ENCODE measurements around the gene ZNF649. TPM values are rescaled to one million over a fixed set of nuclear protein-coding genes. Genes with fewer than 3 reads are reported as not detected.

The ZNF649 gene
- total and polyA plus RNA-seq, 12 donors: 2.3 to 10.9 (median 8.1) TPM

GRCh38 chr19:51926784-51927741 lies 22.2 kb upstream of the ZNF649 start, which contains the start of gene ZNF613:
Gene ZNF613 (plus strand): TSS chr19:51927472. CDS start chr19:51936221, 8,749 bp downstream.
- Histone ChIP-seq H3K4me3 (peak within 1 kb of the TSS; percentile 69 to 91 (median 80)), H3K4me1 (peaks cover 0 to 13% (median 10%) of the 10 kb centered on the region in 9 donors), H3K9me3 (peaks cover 0 to 70% (median 13%) of the 10 kb centered on the region in 11 donors), H3K27me3 (no peaks in the 10 kb centered on the region), H3K36me3 (peaks cover 0 to 27% (median 14%) of the 10 kb centered on the region in 9 donors), H3K27ac (peak within 1 kb of the TSS; percentile 81 to 96 (median 89))
- peak; percentile 96 to 99 (median 98) for ATAC-seq
- DNase-seq: peak; percentile 86 to 92
- TF ChIP-seq, protein P1, sequence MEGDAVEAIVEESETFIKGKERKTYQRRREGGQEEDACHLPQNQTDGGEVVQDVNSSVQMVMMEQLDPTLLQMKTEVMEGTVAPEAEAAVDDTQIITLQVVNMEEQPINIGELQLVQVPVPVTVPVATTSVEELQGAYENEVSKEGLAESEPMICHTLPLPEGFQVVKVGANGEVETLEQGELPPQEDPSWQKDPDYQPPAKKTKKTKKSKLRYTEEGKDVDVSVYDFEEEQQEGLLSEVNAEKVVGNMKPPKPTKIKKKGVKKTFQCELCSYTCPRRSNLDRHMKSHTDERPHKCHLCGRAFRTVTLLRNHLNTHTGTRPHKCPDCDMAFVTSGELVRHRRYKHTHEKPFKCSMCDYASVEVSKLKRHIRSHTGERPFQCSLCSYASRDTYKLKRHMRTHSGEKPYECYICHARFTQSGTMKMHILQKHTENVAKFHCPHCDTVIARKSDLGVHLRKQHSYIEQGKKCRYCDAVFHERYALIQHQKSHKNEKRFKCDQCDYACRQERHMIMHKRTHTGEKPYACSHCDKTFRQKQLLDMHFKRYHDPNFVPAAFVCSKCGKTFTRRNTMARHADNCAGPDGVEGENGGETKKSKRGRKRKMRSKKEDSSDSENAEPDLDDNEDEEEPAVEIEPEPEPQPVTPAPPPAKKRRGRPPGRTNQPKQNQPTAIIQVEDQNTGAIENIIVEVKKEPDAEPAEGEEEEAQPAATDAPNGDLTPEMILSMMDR (IDR thresholded peaks at IDR 0.05): peak in 6 of 9 donors; percentile 21 to 57 (median 36)
- intact Hi-C loops (cut with DNase I): loop anchor here in 4 of 10 donors (1.0 to 5.0 kb wide), 7 partner anchors 22 to 122 kb away; partner anchors contain the start of genes ZNF350 (in 2 of the 4), ZNF615 (in 2 of the 4), ZNF432 (in 1 of the 4) and ZNF614 (in 1 of the 4)
- 0% methylated on average over 52 of the region's 52 CpGs for WGBS, 2 donors

DNA sequence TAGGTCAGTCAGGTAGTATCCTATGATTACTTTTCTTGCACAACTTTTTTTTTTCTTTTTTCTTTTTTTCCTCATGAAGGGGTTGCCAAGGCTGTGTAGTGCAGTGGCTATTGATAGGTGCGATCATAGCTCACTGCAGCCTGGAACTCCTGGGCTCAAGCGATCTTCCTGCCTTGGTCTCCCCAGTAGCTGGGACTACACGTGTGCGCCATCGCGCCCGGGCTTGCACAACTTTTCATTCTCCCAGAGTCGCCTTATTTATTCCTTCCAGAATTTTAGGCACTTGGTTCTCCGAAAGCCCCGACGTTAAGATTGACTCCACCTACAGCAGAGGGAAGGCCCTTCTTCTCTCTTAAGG lies 21.6 kb upstream of the ZNF649 start:
- H3K36me3 ChIP-seq: peaks cover 0 to 21% (median 11%) of the 10 kb centered on the region in 9 donors
- WGBS, 2 donors: 9 to 17% methylated on average over 11 of the region's 11 CpGs
- H3K4me3 ChIP-seq: peak overlapping the region; percentile 69 to 91 (median 80)
- intact Hi-C loops (cut with DNase I): loop anchor here in 4 of 10 donors (2.0 to 5.0 kb wide), 6 partner anchors 22 to 122 kb away; partner anchors contain the start of genes ZNF350 (in 2 of the 4), ZNF615 (in 2 of the 4), ZNF432 (in 1 of the 4) and ZNF649 (in 1 of the 4)
- no peaks in the 10 kb centered on the region for H3K27me3 ChIP-seq
- H3K4me1 ChIP-seq: peaks cover 0 to 13% (median 10%) of the 10 kb centered on the region in 9 donors
- H3K27ac ChIP-seq: peak overlapping the region; percentile 81 to 96 (median 89)
- ATAC-seq (peak in 3 of 8 donors; percentile 5 to 49 (median 5)), DNase-seq (no peak)
- peaks cover 0 to 70% (median 20%) of the 10 kb centered on the region in 11 donors for H3K9me3 ChIP-seq
- TF ChIP-seq, protein P1 (IDR thresholded peaks at IDR 0.05): no peak

GRCh38 chr19:51921949-51922348 lies 17.1 kb upstream of the ZNF649 start:
- peaks cover 0 to 5% (median 0%) of the 10 kb centered on the region in 9 donors for H3K4me1 ChIP-seq
- peaks cover 0 to 94% (median 49%) of the 10 kb centered on the region in 11 donors for H3K9me3 ChIP-seq
- no peaks in the 10 kb centered on the region for H3K36me3 ChIP-seq
- TF ChIP-seq, protein P1 (IDR thresholded peaks at IDR 0.05): no peak
- WGBS, 2 donors: 91 to 93% methylated on average over 8 of the region's 8 CpGs
- no peaks in the 10 kb centered on the region for H3K27me3 ChIP-seq
- DNase-seq (no peak), ATAC-seq (no peak)
- intact Hi-C loops (cut with DNase I): no loop called here
- H3K4me3 ChIP-seq: no peak overlapping the region
- H3K27ac ChIP-seq: no peak overlapping the region

DNA sequence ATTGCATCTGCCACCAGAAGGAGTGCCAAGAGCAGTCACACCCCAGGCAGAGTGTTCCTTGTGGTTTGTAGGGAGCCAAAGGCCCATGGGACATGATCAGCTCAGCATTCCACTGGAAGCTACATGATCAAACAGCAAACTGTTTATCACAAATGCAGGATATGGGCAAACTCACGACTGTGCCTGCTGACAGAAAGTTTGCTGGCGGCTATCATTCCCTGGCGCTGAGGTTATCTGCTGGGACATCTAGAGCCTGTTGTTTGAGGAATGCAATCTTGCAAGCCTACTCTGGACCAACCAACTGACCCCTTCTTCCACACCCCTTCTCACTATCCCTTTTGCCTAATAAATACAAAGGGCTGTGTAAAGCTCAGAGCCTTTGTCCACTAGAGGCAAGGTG lies 14.8 kb upstream of the ZNF649 start:
- no peak for ATAC-seq
- Histone ChIP-seq H3K27me3 (no peaks in the 10 kb centered on the region), H3K4me1 (no peaks in the 10 kb centered on the region), H3K27ac (no peak overlapping the region), H3K4me3 (no peak overlapping the region), H3K9me3 (peaks cover 0 to 100% (median 72%) of the 10 kb centered on the region in 11 donors), H3K36me3 (no peaks in the 10 kb centered on the region)
- TF ChIP-seq, protein P1 (IDR thresholded peaks at IDR 0.05): no peak
- WGBS, 2 donors: 82 to 91% methylated on average over 3 of the region's 3 CpGs
- DNase-seq: no peak
- intact Hi-C loops (cut with DNase I): no loop called here
